HG02798 (cell line): ENCODE results near the gene DHX40.
"Not testable (repeated sequence)": the region's sequence is repeated elsewhere in the genome, so short reads cannot be mapped to it uniquely, and the experiment has no call there.

Experiments
- ATAC-seq: cut with Tn5 transposase; IDR thresholded peaks from one replicate; pipeline ENCODE4 v1.9.1; 2021; ENCODE audit warnings: mild to moderate bottlenecking; ENCODE audit not compliant: unreplicated experiment, poor library complexity

Gene DHX40

GRCh38 chr17:59626756-59627155, 61.3 kb downstream of the DHX40 start:
- ATAC-seq: no peak

GRCh38 chr17:59627274-59627673, 61.9 kb downstream of the DHX40 start:
- ATAC-seq: no peak

GRCh38 chr17:59627770-59628171, 62.4 kb downstream of the DHX40 start:
- no peak for ATAC-seq

GRCh38 chr17:59629174-59629573, 63.8 kb downstream of the DHX40 start:
- no peak for ATAC-seq

- no peak for ATAC-seq
Observed at GRCh38 chr17:59631276-59631675, 65.9 kb downstream of the DHX40 start.

- no peak for ATAC-seq
Observed at GRCh38 chr17:59632398-59632797, 67.0 kb downstream of the DHX40 start.

- ATAC-seq: no peak
Observed at GRCh38 chr17:59633658-59634359, 68.4 kb downstream of the DHX40 start.

- no peak for ATAC-seq
Observed at GRCh38 chr17:59634632-59635541, 69.5 kb downstream of the DHX40 start.

GRCh38 chr17:59637611-59638310, 72.4 kb downstream of the DHX40 start:
- no peak for ATAC-seq

GRCh38 chr17:59638553-59638952, 73.1 kb downstream of the DHX40 start:
- ATAC-seq: no peak

- peak; percentile 87 for ATAC-seq
Observed at GRCh38 chr17:59641799-59642484, 76.5 kb downstream of the DHX40 start.

GRCh38 chr17:59642565-59642964, 77.2 kb downstream of the DHX40 start:
- ATAC-seq: no peak

- no peak for ATAC-seq
Observed at GRCh38 chr17:59643159-59644140, 78.0 kb downstream of the DHX40 start.

GRCh38 chr17:59647288-59647687, 81.9 kb downstream of the DHX40 start:
- no peak for ATAC-seq

GRCh38 chr17:59649886-59650285, 84.5 kb downstream of the DHX40 start:
- no peak for ATAC-seq

- no peak for ATAC-seq
Observed at GRCh38 chr17:59650642-59651041, 85.2 kb downstream of the DHX40 start.

- no peak for ATAC-seq
Observed at GRCh38 chr17:59651346-59651745, 85.9 kb downstream of the DHX40 start.

GRCh38 chr17:59652119-59652518, 86.7 kb downstream of the DHX40 start:
- ATAC-seq: no peak

GRCh38 chr17:59656624-59657023, 91.2 kb downstream of the DHX40 start:
- ATAC-seq: not testable (repeated sequence)
